Left kidney (tissue), 8 donors: Measurements from ENCODE around the gene MAD1L1. TPM values are rescaled to one million over a fixed set of nuclear protein-coding genes. Genes with fewer than 3 reads are reported as not detected.
"Not testable (repeated sequence)": the region's sequence is repeated elsewhere in the genome, so short reads cannot be mapped to it uniquely, and the experiment has no call there.

ENCODE experiments used
- DNase-seq: peaks from one replicate; pipeline ENCODE4 v3.0.0-alpha.2; 2013
- long read RNA-seq, 8 donors: transcript quantifications; one replicate each; lab custom pipeline, GENCODE V29; 2026
- polyA plus RNA-seq: library from polyadenylated mRNA; unstranded; fragments of 120-200 nt; gene quantifications from one replicate; pipeline ENCODE4 v1.2.1, GENCODE V29; 2013; ENCODE audit not compliant: insufficient read length

The MAD1L1 gene
- 21.8 TPM for polyA plus RNA-seq
- long read RNA-seq, donor 1: 0 reads
- long read RNA-seq, donor 2, partial matches to known transcripts: 0 of 1 reads
- long read RNA-seq, donor 2, other reads (novel, unspliced or antisense): 0 of 1 reads
- long read RNA-seq, donor 3: 0 reads
- long read RNA-seq, donor 4, partial matches to known transcripts: 0 of 1 reads
- long read RNA-seq, donor 4, other reads (novel, unspliced or antisense): 0 of 1 reads
- long read RNA-seq, donor 5, partial matches to known transcripts: 56 of 85 reads
- long read RNA-seq, donor 5, other reads (novel, unspliced or antisense): 28 of 85 reads
- long read RNA-seq, donor 6, partial matches to known transcripts: 0 of 1 reads
- long read RNA-seq, donor 6, other reads (novel, unspliced or antisense): 0 of 1 reads
- long read RNA-seq, donor 7, partial matches to known transcripts: 0 of 8 reads
- long read RNA-seq, donor 7, other reads (novel, unspliced or antisense): 8 of 8 reads
- long read RNA-seq, donor 8: 0 reads

GRCh38 chr7:2232766-2233520, at the start of gene MAD1L1:
Gene MAD1L1 (minus strand): TSS chr7:2232945. CDS start chr7:2230133, 2,812 bp downstream.
- DNase-seq: peak; percentile 86

- DNase-seq: no peak
Observed at GRCh38 chr7:2282185-2282751, 49.5 kb upstream of the MAD1L1 start.

GRCh38 chr7:2281541-2281940, 48.8 kb upstream of the MAD1L1 start:
- DNase-seq: no peak

GRCh38 chr7:2280424-2280823, 47.7 kb upstream of the MAD1L1 start:
- DNase-seq: no peak

- no peak for DNase-seq
Observed at GRCh38 chr7:2279896-2280295, 47.2 kb upstream of the MAD1L1 start.

- no peak for DNase-seq
Observed at GRCh38 chr7:2278026-2278425, 45.3 kb upstream of the MAD1L1 start.

- DNase-seq: no peak
Observed at GRCh38 chr7:2276107-2276506, 43.4 kb upstream of the MAD1L1 start.

- no peak for DNase-seq
Observed at GRCh38 chr7:2275101-2275500, 42.4 kb upstream of the MAD1L1 start.

GRCh38 chr7:2274666-2275065, 41.9 kb upstream of the MAD1L1 start:
- DNase-seq: no peak

GRCh38 chr7:2273866-2274265, 41.1 kb upstream of the MAD1L1 start:
- no peak for DNase-seq

GRCh38 chr7:2272031-2272430, 39.3 kb upstream of the MAD1L1 start:
- no peak for DNase-seq

- no peak for DNase-seq
Observed at GRCh38 chr7:2271273-2272026, 38.7 kb upstream of the MAD1L1 start.

- DNase-seq: no peak
Observed at GRCh38 chr7:2270495-2270894, 37.8 kb upstream of the MAD1L1 start.

GRCh38 chr7:2269991-2270460, 37.3 kb upstream of the MAD1L1 start:
- no peak for DNase-seq

- DNase-seq: not testable (repeated sequence)
Observed at GRCh38 chr7:2269089-2269990, 36.6 kb upstream of the MAD1L1 start.

GRCh38 chr7:2266911-2267310, 34.2 kb upstream of the MAD1L1 start:
- DNase-seq: no peak

- no peak for DNase-seq
Observed at GRCh38 chr7:2264158-2264557, 31.4 kb upstream of the MAD1L1 start.

- no peak for DNase-seq
Observed at GRCh38 chr7:2263176-2263575, 30.4 kb upstream of the MAD1L1 start.

GRCh38 chr7:2261611-2262010, 28.9 kb upstream of the MAD1L1 start:
- no peak for DNase-seq

GRCh38 chr7:2260820-2261219, 28.1 kb upstream of the MAD1L1 start:
- no peak for DNase-seq

- no peak for DNase-seq
Observed at GRCh38 chr7:2259480-2259879, 26.7 kb upstream of the MAD1L1 start.
